K562 (cell line): ENCODE results near the gene TMPRSS9. TPM values are rescaled to one million over a fixed set of nuclear protein-coding genes. Genes with fewer than 3 reads are reported as not detected.

ENCODE experiments used
- PML ChIP-seq: IDR thresholded peaks from 2 replicates; pipeline ENCODE4 v1.6.1; 2012; ENCODE audit warnings: low read length, inconsistent platforms
- polyA plus RNA-seq, 8 experiments: library from polyadenylated mRNA; depleted of rRNA in 4 of 8; stranded (reverse) in 5 of 8; unstranded in 3 of 8; fragments of >200 nt; fragmentation: Nextera tagmentation in 2 of 8; fragmentation: Illumina TruSeq in 1 of 8; extraction: Ambion mirVana in 2 of 8; extraction: Trizol in 1 of 8; gene quantifications; 2 replicates each; pipeline versions ENCODE4 v1.2.1 to v1.2.3, GENCODE V29; 2011 to 2014; ENCODE audit warnings: inconsistent platforms in 1 of 8, missing spikeins in 1 of 8
- total RNA-seq, 7 experiments: library from RNA; depleted of rRNA in 6 of 7; stranded (reverse); fragments of >200 nt in 6 of 7; fragmentation: Illumina TruSeq in 2 of 7; extraction: Trizol in 2 of 7; gene quantifications; 2 replicates each; pipeline versions ENCODE4 v1.2.1 to v1.2.3, GENCODE V29; 2011 to 2021; ENCODE audit warnings: low replicate concordance in 1 of 7
- TF ChIP-seq, protein P1 (sequence below), 2 experiments: fragments of 450-650 bp in 1 of 2; sonication (generic) in 1 of 2; formaldehyde crosslinking in 1 of 2; IDR thresholded peaks; 2 replicates each; pipeline versions ENCODE4 v1.7.1 to v1.9.0; 2016 to 2022; ENCODE audit warnings: inconsistent platforms in 1 of 2, mild to moderate bottlenecking in 1 of 2, missing genetic modification reagents in 1 of 2
- TF ChIP-seq, protein P2 (sequence below): sonication (generic); formaldehyde crosslinking; IDR thresholded peaks from 2 replicates; pipeline ENCODE4 v1.8.1; 2023; ENCODE audit warnings: mild to moderate bottlenecking, missing genetic modification reagents

TMPRSS9 gene
- total and polyA plus RNA-seq, 9 of the 15 experiments (the other 6 are each of a cell fraction or from before 2014, with no cell fraction given): 0.01 to 0.03 TPM; not detected in 7

- TF ChIP-seq, protein P1, sequence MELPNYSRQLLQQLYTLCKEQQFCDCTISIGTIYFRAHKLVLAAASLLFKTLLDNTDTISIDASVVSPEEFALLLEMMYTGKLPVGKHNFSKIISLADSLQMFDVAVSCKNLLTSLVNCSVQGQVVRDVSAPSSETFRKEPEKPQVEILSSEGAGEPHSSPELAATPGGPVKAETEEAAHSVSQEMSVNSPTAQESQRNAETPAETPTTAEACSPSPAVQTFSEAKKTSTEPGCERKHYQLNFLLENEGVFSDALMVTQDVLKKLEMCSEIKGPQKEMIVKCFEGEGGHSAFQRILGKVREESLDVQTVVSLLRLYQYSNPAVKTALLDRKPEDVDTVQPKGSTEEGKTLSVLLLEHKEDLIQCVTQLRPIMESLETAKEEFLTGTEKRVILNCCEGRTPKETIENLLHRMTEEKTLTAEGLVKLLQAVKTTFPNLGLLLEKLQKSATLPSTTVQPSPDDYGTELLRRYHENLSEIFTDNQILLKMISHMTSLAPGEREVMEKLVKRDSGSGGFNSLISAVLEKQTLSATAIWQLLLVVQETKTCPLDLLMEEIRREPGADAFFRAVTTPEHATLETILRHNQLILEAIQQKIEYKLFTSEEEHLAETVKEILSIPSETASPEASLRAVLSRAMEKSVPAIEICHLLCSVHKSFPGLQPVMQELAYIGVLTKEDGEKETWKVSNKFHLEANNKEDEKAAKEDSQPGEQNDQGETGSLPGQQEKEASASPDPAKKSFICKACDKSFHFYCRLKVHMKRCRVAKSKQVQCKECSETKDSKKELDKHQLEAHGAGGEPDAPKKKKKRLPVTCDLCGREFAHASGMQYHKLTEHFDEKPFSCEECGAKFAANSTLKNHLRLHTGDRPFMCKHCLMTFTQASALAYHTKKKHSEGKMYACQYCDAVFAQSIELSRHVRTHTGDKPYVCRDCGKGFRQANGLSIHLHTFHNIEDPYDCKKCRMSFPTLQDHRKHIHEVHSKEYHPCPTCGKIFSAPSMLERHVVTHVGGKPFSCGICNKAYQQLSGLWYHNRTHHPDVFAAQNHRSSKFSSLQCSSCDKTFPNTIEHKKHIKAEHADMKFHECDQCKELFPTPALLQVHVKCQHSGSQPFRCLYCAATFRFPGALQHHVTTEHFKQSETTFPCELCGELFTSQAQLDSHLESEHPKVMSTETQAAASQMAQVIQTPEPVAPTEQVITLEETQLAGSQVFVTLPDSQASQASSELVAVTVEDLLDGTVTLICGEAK (IDR thresholded peaks at IDR 0.05): peak; percentile 94
- TF ChIP-seq, protein P1 (CRISPR knock-in tag; IDR thresholded peaks at IDR 0.05): peak; percentile 89
- TF ChIP-seq, protein P2, sequence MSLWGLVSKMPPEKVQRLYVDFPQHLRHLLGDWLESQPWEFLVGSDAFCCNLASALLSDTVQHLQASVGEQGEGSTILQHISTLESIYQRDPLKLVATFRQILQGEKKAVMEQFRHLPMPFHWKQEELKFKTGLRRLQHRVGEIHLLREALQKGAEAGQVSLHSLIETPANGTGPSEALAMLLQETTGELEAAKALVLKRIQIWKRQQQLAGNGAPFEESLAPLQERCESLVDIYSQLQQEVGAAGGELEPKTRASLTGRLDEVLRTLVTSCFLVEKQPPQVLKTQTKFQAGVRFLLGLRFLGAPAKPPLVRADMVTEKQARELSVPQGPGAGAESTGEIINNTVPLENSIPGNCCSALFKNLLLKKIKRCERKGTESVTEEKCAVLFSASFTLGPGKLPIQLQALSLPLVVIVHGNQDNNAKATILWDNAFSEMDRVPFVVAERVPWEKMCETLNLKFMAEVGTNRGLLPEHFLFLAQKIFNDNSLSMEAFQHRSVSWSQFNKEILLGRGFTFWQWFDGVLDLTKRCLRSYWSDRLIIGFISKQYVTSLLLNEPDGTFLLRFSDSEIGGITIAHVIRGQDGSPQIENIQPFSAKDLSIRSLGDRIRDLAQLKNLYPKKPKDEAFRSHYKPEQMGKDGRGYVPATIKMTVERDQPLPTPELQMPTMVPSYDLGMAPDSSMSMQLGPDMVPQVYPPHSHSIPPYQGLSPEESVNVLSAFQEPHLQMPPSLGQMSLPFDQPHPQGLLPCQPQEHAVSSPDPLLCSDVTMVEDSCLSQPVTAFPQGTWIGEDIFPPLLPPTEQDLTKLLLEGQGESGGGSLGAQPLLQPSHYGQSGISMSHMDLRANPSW (CRISPR knock-in tag): no peak
- TF ChIP-seq PML: 0 out of 2 replicates have a peak, but pooled peaks have one; percentile 34
These were observed 56.4 kb downstream of the TMPRSS9 start (continued) for GRCh38 chr19:2416321-2417097.
